CD14-positive monocyte (primary cell): ENCODE data around the gene MAN1C1. TPM values are rescaled to one million over a fixed set of nuclear protein-coding genes. Genes with fewer than 3 reads are reported as not detected.

Experiments used
- DNase-seq, 3 donors: peaks; one replicate each; pipeline ENCODE4 v3.0.0-alpha.2; 2011 to 2022
- H2AFZ ChIP-seq: 2 replicates; pipeline ENCODE4 v1.6.0; 2012; ENCODE audit warnings: mild to moderate bottlenecking, low read depth, low read length, inconsistent platforms; ENCODE audit not compliant: insufficient read depth, poor library complexity, severe bottlenecking
- H3K27ac ChIP-seq, 2 donors: 1 replicate in 1 of 2; 2 replicates in 1 of 2; pipeline ENCODE4 v1.5.1; 2012 to 2013; ENCODE audit warnings: low read length in 2 of 2, control low read depth in 1 of 2, inconsistent platforms in 1 of 2, low read depth in 1 of 2, mild to moderate bottlenecking in 1 of 2
- H3K27me3 ChIP-seq, 2 donors: one replicate each; pipeline versions ENCODE4 v1.6.0 to v1.6.1; 2011 to 2013; ENCODE audit warnings: low read length in 2 of 2; ENCODE audit not compliant: control insufficient read depth in 2 of 2, insufficient read depth in 2 of 2
- H3K36me3 ChIP-seq, 2 donors: replicated peaks in 1 of 2; 1 replicate in 1 of 2; 2 replicates in 1 of 2; pipeline versions ENCODE4 v1.5.1 to v1.6.1; 2012 to 2013; ENCODE audit warnings: low read length in 2 of 2, control low read depth in 1 of 2, inconsistent platforms in 1 of 2, mild to moderate bottlenecking in 1 of 2; ENCODE audit not compliant: insufficient read depth in 2 of 2, control insufficient read depth in 1 of 2
- H3K4me1 ChIP-seq, 2 donors: 1 replicate in 1 of 2; 2 replicates in 1 of 2; pipeline versions ENCODE4 v1.5.1 to v1.6.1; 2012 to 2013; ENCODE audit warnings: low read length in 2 of 2, control low read depth in 1 of 2, inconsistent platforms in 1 of 2, mild to moderate bottlenecking in 1 of 2, moderate library complexity in 1 of 2; ENCODE audit not compliant: insufficient read depth in 2 of 2, control insufficient read depth in 1 of 2
- H3K4me2 ChIP-seq: replicated peaks from 2 replicates; pipeline ENCODE3; 2012; ENCODE audit warnings: low read length, moderate library complexity, mild to moderate bottlenecking; ENCODE audit not compliant: poor library complexity, severe bottlenecking; ENCODE audit errors: extremely low read depth
- H3K4me3 ChIP-seq, 3 experiments: fragments of 200-600 bp in 1 of 3; sonication (generic) in 1 of 3; replicated peaks in 1 of 3; 1 replicate in 2 of 3; 2 replicates in 1 of 3; pipeline ENCODE4 v1.5.1; 2011 to 2013; ENCODE audit warnings: low read length in 3 of 3, mild to moderate bottlenecking in 3 of 3, control low read depth in 2 of 3, low read depth in 2 of 3, inconsistent platforms in 1 of 3, moderate library complexity in 1 of 3
- H3K79me2 ChIP-seq: 2 replicates; pipeline ENCODE4 v1.6.0; 2012; ENCODE audit warnings: mild to moderate bottlenecking, control low read depth, inconsistent platforms, low read length, moderate library complexity; ENCODE audit not compliant: insufficient read depth
- H3K9ac ChIP-seq: 2 replicates; pipeline ENCODE4 v1.6.0; 2017; ENCODE audit warnings: low read length, mild to moderate bottlenecking; ENCODE audit not compliant: insufficient read depth, poor library complexity, severe bottlenecking
- H3K9me3 ChIP-seq, 2 donors: replicated peaks in 1 of 2; 1 replicate in 1 of 2; 2 replicates in 1 of 2; pipeline versions ENCODE4 v1.5.1 to v1.6.1; 2012 to 2013; ENCODE audit warnings: low read length in 2 of 2, control low read depth in 1 of 2; ENCODE audit not compliant: control insufficient read depth in 1 of 2, insufficient read depth in 1 of 2
- H4K20me1 ChIP-seq: 2 replicates; pipeline ENCODE4 v1.6.0; 2012; ENCODE audit warnings: mild to moderate bottlenecking, low read length, control low read depth, moderate library complexity; ENCODE audit not compliant: insufficient read depth
- H3K27ac Mint-ChIP-seq, 7 donors: one replicate each; pipeline ENCODE4 v1.8.0; 2020; ENCODE audit warnings: mild to moderate bottlenecking in 7 of 7, mixed read lengths in 7 of 7, moderate library complexity in 6 of 7, inconsistent platforms in 2 of 7
- H3K27me3 Mint-ChIP-seq, 3 donors: one replicate each; pipeline ENCODE4 v1.8.0; 2021 to 2022; ENCODE audit warnings: low read depth in 3 of 3, mild to moderate bottlenecking in 3 of 3, mixed read lengths in 3 of 3, moderate library complexity in 3 of 3, inconsistent platforms in 1 of 3
- H3K36me3 Mint-ChIP-seq, 2 donors: one replicate each; pipeline ENCODE4 v1.8.0; 2020; ENCODE audit warnings: mixed read lengths in 2 of 2, inconsistent platforms in 1 of 2, mild to moderate bottlenecking in 1 of 2
- H3K4me1 Mint-ChIP-seq: one replicate; pipeline ENCODE4 v1.8.0; 2020; ENCODE audit warnings: mild to moderate bottlenecking, mixed read lengths
- H3K4me3 Mint-ChIP-seq, 2 donors: one replicate each; pipeline ENCODE4 v1.8.0; 2020; ENCODE audit warnings: mild to moderate bottlenecking in 2 of 2, mixed read lengths in 2 of 2, moderate library complexity in 1 of 2
- H3K9me3 Mint-ChIP-seq, 7 donors: one replicate each; pipeline ENCODE4 v1.8.0; 2020 to 2022; ENCODE audit warnings: mixed read lengths in 7 of 7, mild to moderate bottlenecking in 6 of 7, moderate library complexity in 6 of 7, inconsistent platforms in 2 of 7
- CTCF ChIP-seq: fragments of 200-600 bp; IDR thresholded peaks from one replicate; pipeline ENCODE4 v1.8.0; 2022; ENCODE audit warnings: antibody characterized with exemption, mild to moderate bottlenecking
- WGBS: methylation state at CpG from one replicate; pipeline ENCODE4 v1.1.5; 2013; ENCODE audit warnings: missing lambda C conversion rate; ENCODE audit not compliant: insufficient coverage; 5-methylcytosine and 5-hydroxymethylcytosine counted together
- intact Hi-C, 2 donors: fragments of 100-400 bp; cut with micrococcal nuclease; formaldehyde crosslinking; loops; one replicate each; pipeline versions ENCODE4 v1.15.0 to v1.15.1; 2023
- polyA plus RNA-seq, 3 donors: library from polyadenylated mRNA; depleted of rRNA in 1 of 3; unstranded in 2 of 3; stranded (reverse) in 1 of 3; fragments of 300-500 nt in 2 of 3; fragments of >200 nt in 1 of 3; fragmentation: Illumina TruSeq in 2 of 3; gene quantifications; 1 replicate in 2 of 3; 2 replicates in 1 of 3; pipeline ENCODE4 v1.2.3, GENCODE V29; 2012 to 2021

The MAN1C1 gene
- polyA plus RNA-seq, 3 donors: 1.2 to 7.2 (median 1.7) TPM

GRCh38 chr1:25743164-25744139 lies 126.9 kb downstream of the MAN1C1 start:
- WGBS: 95% methylated on average over 15 of the region's 17 CpGs
- H3K27me3 Mint-ChIP-seq: peaks cover 0 to 5% (median 4%) of the 10 kb centered on the region in 3 donors
- H3K36me3 ChIP-seq: no peaks in the 10 kb centered on the region
- no peaks in the 10 kb centered on the region for H3K27me3 ChIP-seq
- intact Hi-C loops: no loop called here
- no peak overlapping the region for H3K9ac ChIP-seq
- peaks cover 4% of the 10 kb centered on the region for H4K20me1 ChIP-seq
- peaks cover 0 to 4% (median 0%) of the 10 kb centered on the region in 7 donors for H3K9me3 Mint-ChIP-seq
- no peaks in the 10 kb centered on the region for H3K36me3 Mint-ChIP-seq
- H2AFZ ChIP-seq: no peak overlapping the region
- H3K27ac ChIP-seq: no peak overlapping the region
- no peaks in the 10 kb centered on the region for H3K4me1 ChIP-seq
- H3K4me3 Mint-ChIP-seq: no peak overlapping the region
- H3K4me2 ChIP-seq: no peak overlapping the region
- no peak for TF ChIP-seq CTCF
- no peak overlapping the region for H3K4me3 ChIP-seq
- no peak overlapping the region for H3K27ac Mint-ChIP-seq
- no peaks in the 10 kb centered on the region for H3K79me2 ChIP-seq
- peaks cover under 1 to 2% of the 10 kb centered on the region in 2 donors for H3K9me3 ChIP-seq
- no peaks in the 10 kb centered on the region for H3K4me1 Mint-ChIP-seq
- DNase-seq: no peak

- H2AFZ ChIP-seq: no peak overlapping the region
- no peak for TF ChIP-seq CTCF
- Mint-ChIP-seq H3K27me3 (peaks cover 0 to 6% (median 5%) of the 10 kb centered on the region in 3 donors), H3K4me3 (no peak overlapping the region), H3K9me3 (peaks cover 0 to 1% (median 0%) of the 10 kb centered on the region in 7 donors), H3K36me3 (no peaks in the 10 kb centered on the region), H3K4me1 (no peaks in the 10 kb centered on the region), H3K27ac (no peak overlapping the region)
- no peak overlapping the region for H3K4me2 ChIP-seq
- H4K20me1 ChIP-seq: peaks cover 4% of the 10 kb centered on the region
- no peaks in the 10 kb centered on the region for H3K36me3 ChIP-seq
- H3K4me1 ChIP-seq: no peaks in the 10 kb centered on the region
- intact Hi-C loops: no loop called here
- H3K79me2 ChIP-seq: no peaks in the 10 kb centered on the region
- H3K9ac ChIP-seq: no peak overlapping the region
- no peak overlapping the region for H3K27ac ChIP-seq
- WGBS: 80% methylated on average over 8 of the region's 8 CpGs
- no peak overlapping the region for H3K4me3 ChIP-seq
- no peaks in the 10 kb centered on the region for H3K9me3 ChIP-seq
- H3K27me3 ChIP-seq: no peaks in the 10 kb centered on the region
- no peak for DNase-seq
Observed at GRCh38 chr1:25744140-25744581, 127.6 kb downstream of the MAN1C1 start.
